ENCODE data around the gene CPA5. TPM values are rescaled to one million over a fixed set of nuclear protein-coding genes. Genes with fewer than 3 reads are reported as not detected.

CPA5 gene
- total RNA-seq, 2 experiments from 2014 or later = not detected

DNA sequence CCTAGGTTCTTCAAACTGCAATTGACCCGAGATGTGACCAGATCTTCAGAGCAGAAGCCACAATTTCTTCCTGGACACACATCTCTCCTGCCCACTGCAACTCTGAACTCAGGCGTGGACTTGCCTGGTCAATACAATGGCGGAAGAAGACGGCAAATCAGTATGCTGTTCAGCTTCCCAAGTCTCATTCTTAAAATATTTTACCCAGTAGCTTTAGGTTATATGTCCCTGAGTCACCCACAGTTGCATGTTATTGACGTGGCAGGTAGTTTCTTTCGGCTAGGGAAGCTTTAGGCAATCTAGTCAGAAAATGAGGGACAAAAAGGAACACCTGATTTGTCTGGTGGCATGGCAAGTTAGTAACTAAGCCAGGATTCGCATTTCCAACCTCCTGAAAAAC is 73.7 kb downstream of the CPA5 start:
- Histone ChIP-seq H3K4me2 (ENCODE audit: low read length) (no peak overlapping the region), H4K20me1 (ENCODE audit: insufficient read depth, low read length) (no peaks in the 10 kb centered on the region), H3K4me3 (ENCODE audit: low read depth, low read length, poor library complexity, severe bottlenecking) (no peak overlapping the region), H3K9me2 (ENCODE audit: insufficient read depth, low read length) (no peaks in the 10 kb centered on the region), H2AFZ (ENCODE audit: low read length) (no peak overlapping the region), H3K9me3 (ENCODE audit: low read length) (no peaks in the 10 kb centered on the region), H3K36me3 (ENCODE audit: insufficient read depth, low read length) (no peaks in the 10 kb centered on the region; the same call in 1 of the 2 replicates), H3K4me1 (ENCODE audit: insufficient read depth, low read length, poor library complexity, severe bottlenecking) (no peaks in the 10 kb centered on the region), H3K79me2 (ENCODE audit: insufficient read depth, low read depth, low read length) (no peaks in the 10 kb centered on the region), H3K27ac (ENCODE audit: low read depth, low read length, poor library complexity, severe bottlenecking) (no peak overlapping the region)
- DNase-seq (ENCODE audit: low spot score) = no peak
- intact Hi-C loops (cut with micrococcal nuclease; ENCODE audit: unreplicated experiment) = no loop called here
- ChIA-PET CTCF (ENCODE audit: unreplicated experiment) (no interaction called here), POLR2A (no interaction called here)
- BruUV-seq (replicated peaks) = no TSS peak
- TF ChIP-seq EZH2phosphoT487 (IDR thresholded peaks at IDR 0.05; ENCODE audit: borderline replicate concordance, low read depth, low read length) = no peak
- TF ChIP-seq, protein P1, sequence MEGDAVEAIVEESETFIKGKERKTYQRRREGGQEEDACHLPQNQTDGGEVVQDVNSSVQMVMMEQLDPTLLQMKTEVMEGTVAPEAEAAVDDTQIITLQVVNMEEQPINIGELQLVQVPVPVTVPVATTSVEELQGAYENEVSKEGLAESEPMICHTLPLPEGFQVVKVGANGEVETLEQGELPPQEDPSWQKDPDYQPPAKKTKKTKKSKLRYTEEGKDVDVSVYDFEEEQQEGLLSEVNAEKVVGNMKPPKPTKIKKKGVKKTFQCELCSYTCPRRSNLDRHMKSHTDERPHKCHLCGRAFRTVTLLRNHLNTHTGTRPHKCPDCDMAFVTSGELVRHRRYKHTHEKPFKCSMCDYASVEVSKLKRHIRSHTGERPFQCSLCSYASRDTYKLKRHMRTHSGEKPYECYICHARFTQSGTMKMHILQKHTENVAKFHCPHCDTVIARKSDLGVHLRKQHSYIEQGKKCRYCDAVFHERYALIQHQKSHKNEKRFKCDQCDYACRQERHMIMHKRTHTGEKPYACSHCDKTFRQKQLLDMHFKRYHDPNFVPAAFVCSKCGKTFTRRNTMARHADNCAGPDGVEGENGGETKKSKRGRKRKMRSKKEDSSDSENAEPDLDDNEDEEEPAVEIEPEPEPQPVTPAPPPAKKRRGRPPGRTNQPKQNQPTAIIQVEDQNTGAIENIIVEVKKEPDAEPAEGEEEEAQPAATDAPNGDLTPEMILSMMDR (conservative IDR thresholded peaks at IDR 0.05; ENCODE audit: low read length) = no peak

Other genes with a start within 250 kb of the CPA5 start
- 18.1 and 21.1 TPM in 2 replicates for gene TMEM209, start 139.4 kb upstream of the CPA5 start, total RNA-seq (2014; rRNA removed; shearing (Covaris generic))
- gene TMEM209, start 139.4 kb upstream of the CPA5 start, total RNA-seq (2022) = 37.9 and 44.0 TPM in 2 replicates
- gene SSMEM1, start 137.0 kb upstream of the CPA5 start, total RNA-seq (2014; rRNA removed; shearing (Covaris generic)) = not detected in 2 replicates
- not detected in 2 replicates for gene SSMEM1, start 137.0 kb upstream of the CPA5 start, total RNA-seq (2022)
- gene CPA2, start 78.0 kb upstream of the CPA5 start, total RNA-seq (2014; rRNA removed; shearing (Covaris generic)) = not detected in 2 replicates
- gene CPA2, start 78.0 kb upstream of the CPA5 start, total RNA-seq (2022) = not detected in 2 replicates
- gene CPA4, start 51.7 kb upstream of the CPA5 start, total RNA-seq (2014; rRNA removed; shearing (Covaris generic)) = not detected in 2 replicates
- gene CPA4, start 51.7 kb upstream of the CPA5 start, total RNA-seq (2022) = not detected in 2 replicates
- gene CPA1, start 35.7 kb downstream of the CPA5 start, total RNA-seq (2014; rRNA removed; shearing (Covaris generic)) = not detected in 2 replicates
- not detected in 2 replicates for gene CPA1, start 35.7 kb downstream of the CPA5 start, total RNA-seq (2022)
- 19.6 and 25.6 TPM in 2 replicates for gene CEP41, start 96.2 kb downstream of the CPA5 start, total RNA-seq (2014; rRNA removed; shearing (Covaris generic))
- gene CEP41, start 96.2 kb downstream of the CPA5 start, total RNA-seq (2022) = 35.4 and 41.1 TPM in 2 replicates
- gene MEST, start 147.3 kb downstream of the CPA5 start, total RNA-seq (2014; rRNA removed; shearing (Covaris generic)) = 1.8 and 5.2 TPM in 2 replicates
- 1.2 and 1.5 TPM in 2 replicates for gene MEST, start 147.3 kb downstream of the CPA5 start, total RNA-seq (2022)

All from OCI-LY7 (cell line).